Endothelial cell of umbilical vein (primary cell): Measurements from ENCODE around the gene TIGD1. TPM values are rescaled to one million over a fixed set of nuclear protein-coding genes. Genes with fewer than 3 reads are reported as not detected.

Source experiments
- BruUV-seq: library from RNA; stranded (reverse); fragments of 400-500 nt; replicated peaks from 2 replicates; lab custom pipeline; 2021; lab: Mats Ljungman, UMichigan
- CTCF ChIA-PET: fragments of 300-600, 350-600 bp; sonication (Branson Sonifier 250); formaldehyde crosslinking; loops from one replicate; lab custom pipeline; 2021; ENCODE audit warnings: antibody characterized with exemption, inconsistent platforms; lab: Charles Lee
- POLR2A ChIA-PET: fragments of 300-600, 350-600 bp; sonication (Branson Sonifier 250); formaldehyde crosslinking; loops from one replicate; lab custom pipeline; 2021; ENCODE audit warnings: antibody characterized with exemption, inconsistent platforms; lab: Charles Lee
- DNase-seq: peaks from one replicate; pipeline ENCODE4 v3.0.0-alpha.2; 2011; ENCODE audit warnings: low read depth, low spot score
- FAIRE-seq: peaks from 2 replicates; lab custom pipeline; 2011; peaks lifted over from hg19 to GRCh38; lab: Jason Lieb, UNC
- H2AFZ ChIP-seq: 2 replicates; pipeline ENCODE4 v1.6.0; 2012; ENCODE audit warnings: low read depth, low read length, control low read depth, inconsistent platforms
- H3K27ac ChIP-seq: 2 replicates; pipeline ENCODE4 v1.5.1; 2011; ENCODE audit warnings: low read depth, mild to moderate bottlenecking, control low read depth, low read length, moderate library complexity; ENCODE audit not compliant: insufficient read depth
- H3K27me3 ChIP-seq, 2 experiments: 2 replicates each; pipeline versions ENCODE4 v1.6.0 to v1.6.1; 2011; ENCODE audit warnings: low read length in 2 of 2, mixed read lengths in 1 of 2; ENCODE audit not compliant: control insufficient read depth in 2 of 2, insufficient read depth in 2 of 2
- H3K36me3 ChIP-seq, 2 experiments: 2 replicates in 1 of 2; 3 replicates in 1 of 2; pipeline ENCODE4 v1.5.1; 2011; ENCODE audit warnings: low read length in 2 of 2, mild to moderate bottlenecking in 1 of 2, moderate library complexity in 1 of 2; ENCODE audit not compliant: control insufficient read depth in 2 of 2, insufficient read depth in 2 of 2; ENCODE audit errors: extremely low read depth in 1 of 2
- H3K4me1 ChIP-seq: 3 replicates; pipeline ENCODE4 v1.5.1; 2011; ENCODE audit warnings: mild to moderate bottlenecking, low read length; ENCODE audit not compliant: control insufficient read depth, insufficient read depth; ENCODE audit errors: extremely low read depth
- H3K4me2 ChIP-seq: 2 replicates; pipeline ENCODE4 v1.6.1; 2011; ENCODE audit warnings: low read length, control low read depth, mixed read lengths; ENCODE audit not compliant: insufficient read depth
- H3K4me3 ChIP-seq, 3 experiments: fragments of 200-600 bp in 1 of 3; sonication (generic), shearing (Covaris generic) in 1 of 3; replicated peaks in 1 of 3; 2 replicates each; pipeline ENCODE4 v1.5.1; 2011 to 2016; ENCODE audit warnings: control low read depth in 3 of 3, low read length in 3 of 3, mild to moderate bottlenecking in 2 of 3, inconsistent platforms in 1 of 3, low read depth in 1 of 3, moderate library complexity in 1 of 3; ENCODE audit not compliant: insufficient read depth in 1 of 3
- H3K79me2 ChIP-seq: 2 replicates; pipeline ENCODE4 v1.6.0; 2012; ENCODE audit warnings: low read length, inconsistent platforms; ENCODE audit not compliant: control insufficient read depth, insufficient read depth
- H3K9ac ChIP-seq: replicated peaks from 2 replicates; pipeline ENCODE3; 2011; ENCODE audit warnings: low read length, control low read depth; ENCODE audit not compliant: insufficient read depth; ENCODE audit errors: extremely low read depth
- H3K9me1 ChIP-seq: replicated peaks from 3 replicates; pipeline ENCODE4 v1.6.0; 2011; ENCODE audit warnings: mild to moderate bottlenecking, low read length; ENCODE audit not compliant: control insufficient read depth, insufficient read depth; ENCODE audit errors: extremely low read depth
- H3K9me3 ChIP-seq: replicated peaks from 2 replicates; pipeline ENCODE4 v1.5.1; 2012; ENCODE audit warnings: low read length, inconsistent platforms; ENCODE audit not compliant: control insufficient read depth, insufficient read depth
- H4K20me1 ChIP-seq: replicated peaks from 2 replicates; pipeline ENCODE3; 2011; ENCODE audit warnings: mild to moderate bottlenecking, low read length; ENCODE audit not compliant: control insufficient read depth, insufficient read depth; ENCODE audit errors: extremely low read depth
- CTCF ChIP-seq, 2 donors: IDR thresholded peaks; 1 replicate in 1 of 2; 2 replicates in 1 of 2; pipeline ENCODE4 v1.5.1; 2011; ENCODE audit warnings: low read length in 2 of 2, mild to moderate bottlenecking in 2 of 2, moderate library complexity in 2 of 2, control low read depth in 1 of 2, inconsistent platforms in 1 of 2, low read depth in 1 of 2; ENCODE audit not compliant: insufficient read depth in 1 of 2; ENCODE audit errors: extremely low read depth in 1 of 2
- EZH2 ChIP-seq: IDR thresholded peaks from 2 replicates; pipeline ENCODE4 v1.6.1; 2012; ENCODE audit warnings: borderline replicate concordance, low read depth, mild to moderate bottlenecking, moderate library complexity, low read length, inconsistent platforms; ENCODE audit not compliant: severe bottlenecking
- FOS ChIP-seq: IDR thresholded peaks from 2 replicates; pipeline ENCODE4 v1.6.1; 2011; ENCODE audit warnings: mild to moderate bottlenecking, low read length, moderate library complexity, borderline replicate concordance; ENCODE audit not compliant: insufficient read depth
- GATA2 ChIP-seq: IDR thresholded peaks from 2 replicates; pipeline ENCODE4 v1.7.0; 2011; ENCODE audit warnings: low read depth, mild to moderate bottlenecking, moderate library complexity, mixed read lengths, low read length; ENCODE audit not compliant: insufficient read length, insufficient read depth
- JUN ChIP-seq: IDR thresholded peaks from 2 replicates; pipeline ENCODE4 v1.6.1; 2011; ENCODE audit warnings: borderline replicate concordance, low read depth; ENCODE audit not compliant: insufficient read length, insufficient read depth
- MAX ChIP-seq: IDR thresholded peaks from 2 replicates; pipeline ENCODE4 v1.6.1; 2011; ENCODE audit not compliant: insufficient read depth, insufficient read length
- MYC ChIP-seq: IDR thresholded peaks from one replicate; pipeline ENCODE4 v1.6.1; 2011; ENCODE audit warnings: mild to moderate bottlenecking, low read depth, low read length
- POLR2A ChIP-seq: IDR thresholded peaks from 2 replicates; pipeline ENCODE4 v1.6.1; 2012; ENCODE audit warnings: low read depth, mild to moderate bottlenecking, control low read depth, low read length
- POLR2AphosphoS5 ChIP-seq: IDR thresholded peaks from 2 replicates; pipeline ENCODE4 v1.6.1; 2012; ENCODE audit warnings: low read depth, mild to moderate bottlenecking, control low read depth, low read length, moderate library complexity; ENCODE audit not compliant: insufficient read depth
- dilution Hi-C: fragments of 300-500 bp; cut with MboI; formaldehyde crosslinking; loops from one replicate; pipeline ENCODE4 v1.15.0; 2019; ENCODE audit warnings: low sequenced_read_pairs; ENCODE audit not compliant: extremely low pct_ligation_motif_present
- intact Hi-C: fragments of 100-400 bp; cut with micrococcal nuclease; formaldehyde crosslinking; loops from one replicate; pipeline ENCODE4 v1.10.0; 2022
- polyA plus RNA-seq, 4 experiments: library from polyadenylated mRNA; depleted of rRNA in 3 of 4; stranded (reverse) in 3 of 4; unstranded in 1 of 4; fragments of >200 nt; gene quantifications; 2 replicates each; pipeline versions ENCODE4 v1.2.1 to v1.2.3, GENCODE V29; 2011 to 2012; ENCODE audit warnings: missing spikeins in 1 of 4
- total RNA-seq: library from RNA; stranded (reverse); gene quantifications from 2 replicates; pipeline ENCODE4 v1.2.3, GENCODE V29; 2021

The TIGD1 gene
- total and polyA plus RNA-seq, 2 donors (not counting 3 experiments of a cell fraction or from before 2014, with no cell fraction given): 1.6 to 3.3 TPM

- no TSS peak for BruUV-seq
- FAIRE-seq: no peak
- dilution Hi-C loops (no loop called here), intact Hi-C loops (loop anchor here (5.0 kb wide), 1 partner anchor 616 kb away; no protein-coding TSS in a partner anchor)
- Histone ChIP-seq H3K4me2 (no peak overlapping the region), H3K27ac (no peak overlapping the region), H3K9me1 (no peaks in the 10 kb centered on the region), H3K36me3 (no peaks in the 10 kb centered on the region), H3K9ac (no peak overlapping the region), H2AFZ (no peak overlapping the region), H3K9me3 (no peaks in the 10 kb centered on the region), H3K4me1 (no peaks in the 10 kb centered on the region), H3K27me3 (peaks cover 21 to 31% of the 10 kb centered on the region in 2 experiments), H3K79me2 (no peaks in the 10 kb centered on the region), H3K4me3 (no peak overlapping the region), H4K20me1 (no peaks in the 10 kb centered on the region)
- ChIA-PET CTCF (interaction anchor here (0.9 to 4.6 kb wide), 6 partner anchors 8 to 673 kb away, joined by 3 to 44 read pairs (median 4); partner anchors contain the start of genes EIF4E2 and TIGD1), POLR2A (no interaction called here)
- no peak for TF ChIP-seq CTCF (IDR thresholded peaks at IDR 0.05; ENCODE audit: extremely low read depth in 1 of 2, insufficient read depth in 1 of 2, low read depth in 1 of 2, low read length in 2 of 2)
- no peak for TF ChIP-seq POLR2AphosphoS5
- TF ChIP-seq MYC: no peak
- TF ChIP-seq JUN: no peak
- no peak for TF ChIP-seq GATA2
- TF ChIP-seq MAX: no peak
- no peak for TF ChIP-seq EZH2
- TF ChIP-seq FOS: no peak
- TF ChIP-seq POLR2A: no peak
- no peak for DNase-seq
These were observed 27.0 kb downstream of the TIGD1 start for GRCh38 chr2:232523402-232523681.
